Measurements from ENCODE around the gene RFTN1. TPM values are rescaled to one million over a fixed set of nuclear protein-coding genes. Genes with fewer than 3 reads are reported as not detected.
A peak's percentile ranks its signal among the peaks of the same experiment; 100 is the strongest.

The RFTN1 gene
- polyA plus RNA-seq (ENCODE audit: insufficient read length in 3 of 3): 10 to 100 TPM; 30.2 to 33.6 (median 31.5) TPM

GRCh38 chr3:16513141-16514020 is at the start of gene RFTN1:
Gene RFTN1 (minus strand): TSS chr3:16513699. CDS start chr3:16493869, 19,830 bp downstream.
- no peak for DNase-seq (ENCODE audit: low read depth in 3 of 3, low spot score in 2 of 3)

DNA sequence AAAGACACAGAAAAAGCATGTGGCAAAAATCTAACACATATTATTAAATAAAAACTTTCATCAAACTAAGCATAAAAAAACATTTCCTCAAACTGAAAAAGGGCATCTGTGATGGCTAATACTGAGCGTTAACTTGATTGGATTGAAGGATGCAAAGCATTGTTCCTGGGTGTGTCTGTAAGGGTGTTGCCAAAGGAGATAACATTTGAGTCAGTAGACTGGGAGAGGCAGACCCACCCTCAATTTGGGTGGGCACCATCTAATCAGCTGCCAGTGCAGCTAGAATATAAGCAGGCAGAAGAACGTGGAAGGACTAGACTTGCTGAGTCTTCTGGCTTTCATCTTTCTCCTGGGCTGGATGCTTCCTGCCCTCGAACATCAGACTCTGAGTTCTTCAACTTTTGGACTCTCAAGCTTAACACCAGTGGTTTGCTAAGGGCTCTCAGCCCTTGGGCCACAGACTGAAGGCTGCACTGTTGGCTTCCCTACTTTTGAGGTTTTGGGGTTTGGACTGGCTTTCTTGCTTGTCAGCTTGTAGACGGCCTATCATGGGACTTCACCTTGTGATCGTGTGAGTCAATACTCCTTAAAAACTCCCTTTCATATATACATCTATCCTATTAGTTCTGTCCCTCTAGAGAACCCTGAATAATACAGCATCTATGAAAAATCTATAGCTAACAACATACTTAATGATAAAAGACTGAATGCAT is 46.3 kb upstream of the RFTN1 start:
- DNase-seq (ENCODE audit: low read depth in 3 of 3, low spot score in 2 of 3): no peak

- DNase-seq (ENCODE audit: low read depth in 3 of 3, low spot score in 2 of 3): no peak
These were observed 40.6 kb upstream of the RFTN1 start for GRCh38 chr3:16554126-16554525.

DNA sequence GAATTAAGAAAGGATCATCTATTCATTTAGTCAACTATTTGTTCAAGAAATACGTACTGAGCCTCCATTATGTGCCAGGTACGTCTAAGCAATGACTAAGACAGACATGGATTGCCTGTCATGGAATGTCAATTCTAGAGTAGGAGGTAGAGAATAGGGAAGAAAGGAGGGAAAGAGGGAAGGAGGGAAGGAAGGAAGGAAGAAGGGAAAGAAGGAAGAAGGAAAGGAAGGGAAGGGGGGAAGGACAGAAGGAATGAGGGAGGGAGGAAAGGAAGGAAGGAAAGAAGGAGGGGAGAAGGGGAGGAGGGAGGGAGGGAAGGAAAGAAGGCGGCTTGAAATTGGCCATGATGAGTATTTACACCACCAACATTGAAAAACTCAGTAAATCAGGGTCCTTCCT is 39.3 kb upstream of the RFTN1 start:
- DNase-seq (ENCODE audit: low read depth in 3 of 3, low spot score in 2 of 3): no peak

DNA sequence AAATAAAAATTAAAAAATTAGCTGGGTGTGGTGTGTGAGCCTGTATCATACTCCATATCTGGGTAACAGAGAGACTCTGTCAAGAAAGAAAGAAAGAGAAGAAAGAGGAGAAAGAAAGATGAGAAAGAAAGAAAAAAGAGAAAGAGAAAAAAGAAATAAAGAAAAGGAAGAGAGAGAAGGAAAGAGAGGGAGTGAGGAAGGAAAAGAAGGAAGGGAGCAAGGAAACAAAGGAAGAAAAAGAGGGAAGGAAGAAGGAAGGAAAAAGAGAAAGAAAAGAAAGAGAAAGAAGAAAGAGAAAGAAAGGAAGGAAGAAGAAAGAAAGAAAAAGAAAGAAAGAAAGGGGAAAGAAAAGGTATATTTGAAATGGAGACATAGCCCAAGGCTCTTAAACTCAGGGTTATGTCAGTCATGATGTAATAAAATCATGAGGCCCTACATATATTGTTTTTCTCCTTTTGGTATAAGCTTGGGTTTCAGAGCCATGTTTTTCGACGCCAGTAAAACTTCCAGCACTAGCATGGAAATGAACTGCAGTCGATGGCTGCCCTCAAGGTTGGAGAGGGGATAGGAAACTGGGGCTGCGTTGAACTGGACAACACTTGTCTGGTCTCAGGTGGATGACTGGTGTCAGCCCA is 38.0 kb upstream of the RFTN1 start:
- DNase-seq (ENCODE audit: low read depth in 3 of 3, low spot score in 2 of 3): no peak

DNA sequence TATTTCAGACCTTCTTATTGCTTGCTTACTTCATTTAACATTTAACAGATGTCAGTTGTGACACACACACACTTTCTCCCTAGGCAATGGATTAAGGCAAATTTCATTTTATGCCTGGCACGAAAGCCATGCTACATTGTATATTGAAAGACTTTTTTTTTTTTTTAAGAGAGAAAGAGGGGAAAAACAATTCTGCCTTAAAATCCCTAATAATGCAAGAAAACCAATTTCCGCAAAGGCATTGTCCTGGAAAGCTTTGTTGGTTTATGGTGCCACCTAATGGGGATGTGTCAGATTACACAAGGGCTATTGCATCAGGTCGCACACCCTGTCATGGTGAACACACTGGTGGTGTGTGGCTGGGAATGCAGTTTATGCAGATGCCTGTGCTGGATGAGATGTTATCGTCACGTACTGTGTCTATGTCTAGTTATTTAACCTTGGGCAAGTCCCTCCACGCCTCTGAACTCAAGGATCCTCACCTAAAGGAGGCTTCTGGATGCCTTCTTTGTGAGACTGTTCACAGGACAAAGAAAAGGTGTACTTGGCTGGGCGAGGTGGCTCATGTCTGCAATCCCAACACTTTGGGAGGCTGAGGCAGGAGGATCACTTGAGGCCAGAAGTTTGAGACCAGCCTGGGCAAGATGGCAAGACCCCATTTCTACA is 37.3 kb upstream of the RFTN1 start:
- peak; percentile 66 to 79 (median 71) for DNase-seq (ENCODE audit: low read depth in 3 of 3, low spot score in 2 of 3)

GRCh38 chr3:16550305-16550675 is 36.8 kb upstream of the RFTN1 start:
- DNase-seq (ENCODE audit: low read depth in 3 of 3, low spot score in 2 of 3): no peak

DNA sequence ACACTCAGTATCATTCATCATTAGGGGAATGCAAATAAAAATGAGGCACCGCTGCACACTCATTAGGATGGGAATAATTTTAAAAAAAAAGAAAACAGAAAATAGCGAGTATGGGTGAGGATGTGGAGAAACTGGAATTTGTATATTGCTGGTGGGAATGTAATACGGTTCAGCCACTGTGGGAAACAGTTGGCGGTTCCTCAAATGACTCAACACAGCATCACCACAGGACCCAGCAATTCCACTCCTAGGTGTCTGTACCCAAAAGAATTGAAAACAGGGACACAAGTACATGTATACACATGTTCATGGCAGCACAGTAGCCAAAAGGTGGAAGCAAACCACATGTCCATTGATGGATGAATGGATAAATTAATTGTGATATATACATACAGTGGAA is 35.2 kb upstream of the RFTN1 start:
- DNase-seq (ENCODE audit: low read depth in 3 of 3, low spot score in 2 of 3): no peak

DNA sequence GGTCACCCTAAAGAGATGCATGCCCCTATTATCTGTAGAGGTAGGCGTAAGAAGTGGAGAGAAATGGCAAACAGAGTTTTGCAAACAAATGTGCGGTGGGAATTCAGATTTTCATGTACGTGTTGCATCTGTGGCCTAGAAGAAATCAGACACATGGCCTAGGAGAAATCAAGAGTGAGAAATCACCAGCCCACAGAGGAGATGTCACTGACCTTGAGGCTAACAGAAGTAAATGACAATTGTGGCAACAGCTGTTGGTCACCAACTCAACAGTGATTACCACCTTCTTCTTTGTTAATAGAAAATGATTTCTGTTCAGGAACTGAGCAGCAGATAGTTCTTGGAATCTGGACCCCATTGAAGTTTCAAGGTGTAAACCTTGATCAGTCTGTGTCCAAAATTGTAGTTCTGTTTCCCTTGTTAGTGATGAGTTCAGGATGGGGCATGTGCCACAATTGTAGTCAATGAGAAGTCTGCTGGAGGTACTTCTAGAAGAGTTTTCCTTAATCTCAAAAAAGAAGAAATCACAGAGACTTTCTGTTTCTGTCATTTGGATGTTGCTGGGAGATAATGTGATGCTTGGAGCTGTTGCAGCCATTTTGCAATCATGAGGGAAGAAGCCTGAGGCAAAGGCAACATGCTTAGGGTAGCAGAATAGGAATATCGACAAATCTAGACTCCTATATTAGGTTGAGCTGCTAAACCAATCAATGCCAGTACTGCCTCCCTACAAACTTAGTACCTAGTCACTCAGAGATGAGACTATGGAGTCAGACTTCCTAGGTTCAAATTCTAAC is 34.3 kb upstream of the RFTN1 start:
- DNase-seq (ENCODE audit: low read depth in 3 of 3, low spot score in 2 of 3): no peak

GRCh38 chr3:16546186-16547010 is 32.9 kb upstream of the RFTN1 start:
- no peak for DNase-seq (ENCODE audit: low read depth in 3 of 3, low spot score in 2 of 3)

DNA sequence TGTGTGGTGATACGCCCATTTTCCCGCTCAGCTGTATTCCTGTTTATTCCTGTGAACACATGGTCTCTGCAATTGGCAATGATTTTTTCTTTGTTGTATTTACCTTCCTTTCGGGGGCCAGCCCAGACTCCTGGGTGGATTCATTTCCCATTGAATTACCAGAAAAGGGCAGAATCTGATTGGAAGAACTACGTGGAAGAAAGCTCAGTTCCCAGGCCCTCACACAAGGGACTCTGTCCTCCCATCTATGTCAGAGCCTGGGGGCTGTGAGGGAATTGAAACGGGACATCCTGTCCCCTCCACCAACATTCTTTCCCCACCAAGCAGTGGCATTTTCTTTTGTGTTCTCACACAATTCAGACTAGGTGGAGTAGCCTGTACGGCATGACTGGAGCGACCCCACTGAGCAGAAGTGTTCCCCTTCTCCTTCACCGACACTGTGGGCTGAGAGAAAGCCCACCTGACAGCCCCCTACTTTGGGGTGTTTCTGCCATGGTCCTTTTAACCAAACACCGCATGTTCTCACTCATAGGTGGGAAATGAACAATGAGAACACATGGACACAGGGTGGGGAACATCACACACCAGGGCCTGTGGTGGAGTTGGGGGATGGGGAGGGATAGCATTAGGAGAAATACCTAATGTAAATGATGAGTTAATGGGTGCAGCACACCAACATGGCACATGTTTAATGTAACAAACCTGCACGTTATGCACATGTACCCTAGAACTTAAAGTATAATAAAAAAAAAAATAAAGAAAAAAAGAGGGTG is 32.1 kb upstream of the RFTN1 start:
- no peak for DNase-seq (ENCODE audit: low read depth in 3 of 3, low spot score in 2 of 3)

DNA sequence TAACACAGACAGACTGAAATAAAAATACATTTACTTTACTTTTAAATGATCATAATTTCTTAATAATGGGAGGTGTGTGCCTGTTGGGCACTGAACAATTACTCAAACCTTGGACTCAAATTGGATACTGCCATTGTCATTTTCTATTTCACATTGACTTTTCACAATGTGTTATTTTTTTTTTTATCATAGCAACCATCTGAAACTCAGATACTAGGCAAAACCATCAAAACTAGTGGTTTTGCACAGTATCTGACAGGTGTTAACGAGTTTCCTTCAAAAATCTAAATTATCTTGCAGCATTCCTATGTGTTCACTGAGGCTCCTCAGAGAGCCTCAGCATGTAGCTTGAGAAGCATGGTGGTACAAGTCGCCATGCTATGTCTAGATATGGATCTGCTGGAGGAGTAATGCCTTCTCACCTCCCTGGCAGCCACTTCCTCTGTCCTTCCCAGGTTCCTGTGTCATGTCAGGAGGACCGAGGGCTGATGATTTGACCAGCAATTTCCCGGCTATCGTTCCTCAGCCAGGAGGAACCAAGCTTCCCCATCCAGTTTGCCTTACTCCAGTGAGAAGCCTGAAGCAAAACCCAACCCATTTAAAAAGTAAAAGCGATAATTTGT is 29.9 kb upstream of the RFTN1 start:
- no peak for DNase-seq (ENCODE audit: low read depth in 3 of 3, low spot score in 2 of 3)

GRCh38 chr3:16538507-16538906 is 25.0 kb upstream of the RFTN1 start:
- DNase-seq (ENCODE audit: low read depth in 3 of 3, low spot score in 2 of 3): no peak

GRCh38 chr3:16536996-16537395 is 23.5 kb upstream of the RFTN1 start:
- DNase-seq (ENCODE audit: low read depth in 3 of 3, low spot score in 2 of 3): no peak

GRCh38 chr3:16536344-16536663 is 22.8 kb upstream of the RFTN1 start:
- no peak for DNase-seq (ENCODE audit: low read depth in 3 of 3, low spot score in 2 of 3)

DNA sequence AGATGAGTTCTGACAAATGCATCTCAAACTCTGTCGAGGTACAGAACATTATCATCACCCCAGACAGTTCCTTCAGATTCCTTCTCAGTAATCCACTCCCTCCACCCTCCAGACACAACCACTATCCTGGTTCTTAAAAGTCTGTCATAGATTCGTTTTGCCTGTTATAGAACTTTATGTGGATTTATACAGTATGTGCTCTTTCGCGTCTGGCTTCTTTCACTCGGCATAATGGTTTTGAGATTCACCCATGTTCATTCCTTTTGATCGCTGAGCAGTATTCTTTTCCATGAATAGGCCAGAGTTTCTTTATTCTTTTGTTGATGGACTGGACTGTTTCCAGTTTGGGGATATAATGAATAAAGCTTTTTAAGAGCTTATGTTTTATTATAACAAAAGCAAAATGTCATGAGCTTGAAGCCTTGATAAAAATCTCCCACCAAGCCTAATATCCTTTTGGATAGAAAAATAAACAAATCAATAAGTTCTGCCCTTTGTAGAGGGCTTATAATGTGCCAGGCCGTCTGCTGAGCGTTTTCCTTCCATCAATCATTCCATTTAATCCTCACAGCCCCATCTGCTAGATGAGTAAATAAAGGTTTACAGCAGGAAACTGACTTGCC is 21.3 kb upstream of the RFTN1 start:
- DNase-seq (ENCODE audit: low read depth in 3 of 3, low spot score in 2 of 3): no peak

GRCh38 chr3:16533928-16534574 is 20.6 kb upstream of the RFTN1 start:
- DNase-seq (ENCODE audit: low read depth in 3 of 3, low spot score in 2 of 3): no peak
